HuH-7 (cell line): ENCODE measurements around the gene VAV3.
"Not testable (repeated sequence)": the region's sequence is repeated elsewhere in the genome, so short reads cannot be mapped to it uniquely, and the experiment has no call there.

ENCODE experiments used
- DNase-seq: peaks from one replicate; pipeline ENCODE4 v3.0.0; 2011; ENCODE audit warnings: low spot score

Gene VAV3

GRCh38 chr1:107965110-107965991 lies at the start of gene VAV3:
Gene VAV3, minus strand, starts transcription at chr1:107965180. Its CDS starts 311 bp downstream, at chr1:107964869.
- no peak for DNase-seq

- DNase-seq, result no peak
Observed at GRCh38 chr1:108012553-108012952, 47.6 kb upstream of the VAV3 start.

GRCh38 chr1:108011295-108011694 lies 46.3 kb upstream of the VAV3 start:
- no peak for DNase-seq

- DNase-seq, result no peak
Observed at GRCh38 chr1:108010581-108010980, 45.6 kb upstream of the VAV3 start.

- DNase-seq, result no peak
Observed at GRCh38 chr1:108009603-108010195, 44.7 kb upstream of the VAV3 start.

GRCh38 chr1:108007531-108007930 lies 42.6 kb upstream of the VAV3 start:
- DNase-seq, result no peak

- DNase-seq, result no peak
Observed at GRCh38 chr1:108007070-108007469, 42.1 kb upstream of the VAV3 start.

- not testable (repeated sequence) for DNase-seq
Observed at GRCh38 chr1:108004919-108005318, 39.9 kb upstream of the VAV3 start.

GRCh38 chr1:108000620-108001111 lies 35.7 kb upstream of the VAV3 start:
- DNase-seq, result no peak

- no peak for DNase-seq
Observed at GRCh38 chr1:108000184-108000583, 35.2 kb upstream of the VAV3 start.

GRCh38 chr1:107997866-107998265 lies 32.9 kb upstream of the VAV3 start:
- DNase-seq, result no peak

GRCh38 chr1:107993920-107994319 lies 28.9 kb upstream of the VAV3 start:
- peak; percentile 3 for DNase-seq

GRCh38 chr1:107992347-107992746 lies 27.4 kb upstream of the VAV3 start:
- DNase-seq, result no peak

- no peak for DNase-seq
Observed at GRCh38 chr1:107991371-107992066, 26.5 kb upstream of the VAV3 start.

GRCh38 chr1:107990606-107991005 lies 25.6 kb upstream of the VAV3 start:
- DNase-seq, result no peak

- no peak for DNase-seq
Observed at GRCh38 chr1:107981277-107981676, 16.3 kb upstream of the VAV3 start.

GRCh38 chr1:107979926-107980325 lies 14.9 kb upstream of the VAV3 start:
- no peak for DNase-seq

- DNase-seq, result no peak
Observed at GRCh38 chr1:107979088-107979487, 14.1 kb upstream of the VAV3 start.

GRCh38 chr1:107976836-107977235 lies 11.9 kb upstream of the VAV3 start:
- no peak for DNase-seq

- DNase-seq, result no peak
Observed at GRCh38 chr1:107976431-107976830, 11.5 kb upstream of the VAV3 start.

- no peak for DNase-seq
Observed at GRCh38 chr1:107975851-107976250, 10.9 kb upstream of the VAV3 start.

GRCh38 chr1:107974090-107974489 lies 9.1 kb upstream of the VAV3 start:
- no peak for DNase-seq
